ENCODE data around the gene PIEZO2. TPM values are rescaled to one million over a fixed set of nuclear protein-coding genes. Genes with fewer than 3 reads are reported as not detected.
A peak's percentile ranks its signal among the peaks of the same experiment; 100 is the strongest.

Gene PIEZO2
- total RNA-seq, 1 donor from 2014 or later, result 4.2 TPM

DNA sequence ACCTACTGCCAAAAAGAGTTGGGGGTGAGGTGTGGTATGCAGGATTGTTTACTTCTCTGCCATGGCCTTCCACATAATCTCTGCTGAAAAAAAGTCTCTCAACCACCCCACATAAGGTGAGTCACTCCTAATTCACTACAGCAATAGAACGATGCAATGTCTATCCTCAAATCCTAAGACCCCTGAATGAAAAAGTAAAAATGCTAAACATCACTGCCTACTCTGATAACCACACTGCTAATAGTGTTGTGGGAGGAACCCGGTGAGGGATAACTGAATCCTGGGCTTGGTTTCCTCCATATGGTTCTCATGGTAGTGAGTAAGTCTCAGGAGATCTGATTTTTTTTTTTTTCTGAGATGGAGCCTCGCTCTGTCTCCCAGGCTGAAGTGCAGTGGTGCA, 252.5 kb downstream of the PIEZO2 start:
- no peaks in the 10 kb centered on the region for H3K4me1 Mint-ChIP-seq
- H3K36me3 Mint-ChIP-seq, result no peaks in the 10 kb centered on the region
- Histone ChIP-seq H3K27me3 (no peaks in the 10 kb centered on the region), H3K27ac (no peak overlapping the region), H3K4me3 (no peak overlapping the region), H3K36me3 (no peaks in the 10 kb centered on the region), H3K9me3 (ENCODE audit: low read depth) (no peaks in the 10 kb centered on the region), H4K20me1 (ENCODE audit: low read depth) (no peaks in the 10 kb centered on the region), H2AFZ (replicated peaks) (no peak overlapping the region), H3K79me2 (ENCODE audit: low read depth) (no peaks in the 10 kb centered on the region), H3K4me1 (no peaks in the 10 kb centered on the region), H3K4me2 (no peak overlapping the region), H3K9ac (no peak overlapping the region), H3F3A (ENCODE audit: low read depth) (no peaks in the 10 kb centered on the region)
- no peaks in the 10 kb centered on the region for H3K9me3 Mint-ChIP-seq
- no peak for DNase-seq (ENCODE audit: low spot score)
- peaks cover 2% of the 10 kb centered on the region for H3K27me3 Mint-ChIP-seq (ENCODE audit: insufficient read depth, low read depth)
- no peak overlapping the region for H3K4me3 Mint-ChIP-seq
- no peak overlapping the region for H3K27ac Mint-ChIP-seq
- TF ChIP-seq, protein P1, sequence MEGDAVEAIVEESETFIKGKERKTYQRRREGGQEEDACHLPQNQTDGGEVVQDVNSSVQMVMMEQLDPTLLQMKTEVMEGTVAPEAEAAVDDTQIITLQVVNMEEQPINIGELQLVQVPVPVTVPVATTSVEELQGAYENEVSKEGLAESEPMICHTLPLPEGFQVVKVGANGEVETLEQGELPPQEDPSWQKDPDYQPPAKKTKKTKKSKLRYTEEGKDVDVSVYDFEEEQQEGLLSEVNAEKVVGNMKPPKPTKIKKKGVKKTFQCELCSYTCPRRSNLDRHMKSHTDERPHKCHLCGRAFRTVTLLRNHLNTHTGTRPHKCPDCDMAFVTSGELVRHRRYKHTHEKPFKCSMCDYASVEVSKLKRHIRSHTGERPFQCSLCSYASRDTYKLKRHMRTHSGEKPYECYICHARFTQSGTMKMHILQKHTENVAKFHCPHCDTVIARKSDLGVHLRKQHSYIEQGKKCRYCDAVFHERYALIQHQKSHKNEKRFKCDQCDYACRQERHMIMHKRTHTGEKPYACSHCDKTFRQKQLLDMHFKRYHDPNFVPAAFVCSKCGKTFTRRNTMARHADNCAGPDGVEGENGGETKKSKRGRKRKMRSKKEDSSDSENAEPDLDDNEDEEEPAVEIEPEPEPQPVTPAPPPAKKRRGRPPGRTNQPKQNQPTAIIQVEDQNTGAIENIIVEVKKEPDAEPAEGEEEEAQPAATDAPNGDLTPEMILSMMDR (IDR thresholded peaks at IDR 0.05), result no peak
- no peak for TF ChIP-seq EZH2 (IDR thresholded peaks at IDR 0.05)
- no peak for TF ChIP-seq EZH2phosphoT487 (IDR thresholded peaks at IDR 0.05)

GRCh38 chr18:10895976-10896375, 253.4 kb downstream of the PIEZO2 start:
- H3K4me3 ChIP-seq, result no peak overlapping the region
- Mint-ChIP-seq H3K27me3 (ENCODE audit: insufficient read depth, low read depth) (peaks cover 2% of the 10 kb centered on the region), H3K9me3 (no peaks in the 10 kb centered on the region), H3K4me1 (no peaks in the 10 kb centered on the region), H3K27ac (peak overlapping the region; percentile 48), H3K36me3 (no peaks in the 10 kb centered on the region), H3K4me3 (no peak overlapping the region)
- H3K4me1 ChIP-seq, result no peaks in the 10 kb centered on the region
- H3K9ac ChIP-seq, result no peak overlapping the region
- no peaks in the 10 kb centered on the region for H3K27me3 ChIP-seq
- H3K9me3 ChIP-seq (ENCODE audit: low read depth), result no peaks in the 10 kb centered on the region
- no peaks in the 10 kb centered on the region for H3F3A ChIP-seq (ENCODE audit: low read depth)
- no peak overlapping the region for H2AFZ ChIP-seq (replicated peaks)
- no peak overlapping the region for H3K4me2 ChIP-seq
- H3K36me3 ChIP-seq, result no peaks in the 10 kb centered on the region
- no peaks in the 10 kb centered on the region for H4K20me1 ChIP-seq (ENCODE audit: low read depth)
- no peaks in the 10 kb centered on the region for H3K79me2 ChIP-seq (ENCODE audit: low read depth)
- TF ChIP-seq EZH2 (IDR thresholded peaks at IDR 0.05), result no peak
- TF ChIP-seq, protein P1 (IDR thresholded peaks at IDR 0.05), result no peak
- TF ChIP-seq EZH2phosphoT487 (IDR thresholded peaks at IDR 0.05), result no peak
- no peak for DNase-seq (ENCODE audit: low spot score)
- H3K27ac ChIP-seq, result no peak overlapping the region

GRCh38 chr18:10894501-10894900, 254.9 kb downstream of the PIEZO2 start:
- Histone ChIP-seq H3F3A (ENCODE audit: low read depth) (no peaks in the 10 kb centered on the region), H3K4me2 (no peak overlapping the region), H3K36me3 (no peaks in the 10 kb centered on the region), H3K4me1 (no peaks in the 10 kb centered on the region), H3K27me3 (no peaks in the 10 kb centered on the region), H3K79me2 (ENCODE audit: low read depth) (no peaks in the 10 kb centered on the region), H3K27ac (no peak overlapping the region), H2AFZ (replicated peaks) (no peak overlapping the region), H3K9me3 (ENCODE audit: low read depth) (no peaks in the 10 kb centered on the region), H3K9ac (no peak overlapping the region), H3K4me3 (no peak overlapping the region), H4K20me1 (ENCODE audit: low read depth) (no peaks in the 10 kb centered on the region)
- H3K27me3 Mint-ChIP-seq (ENCODE audit: insufficient read depth, low read depth), result no peaks in the 10 kb centered on the region
- H3K4me1 Mint-ChIP-seq, result peaks cover 5% of the 10 kb centered on the region
- H3K36me3 Mint-ChIP-seq, result no peaks in the 10 kb centered on the region
- DNase-seq (ENCODE audit: low spot score), result no peak
- no peaks in the 10 kb centered on the region for H3K9me3 Mint-ChIP-seq
- no peak overlapping the region for H3K4me3 Mint-ChIP-seq
- TF ChIP-seq EZH2phosphoT487 (IDR thresholded peaks at IDR 0.05), result no peak
- TF ChIP-seq, protein P1 (IDR thresholded peaks at IDR 0.05), result no peak
- no peak for TF ChIP-seq EZH2 (IDR thresholded peaks at IDR 0.05)
- no peak overlapping the region for H3K27ac Mint-ChIP-seq
